Left cardiac atrium (tissue), 4 donors: ENCODE measurements around the gene TEX22. TPM values are rescaled to one million over a fixed set of nuclear protein-coding genes. Genes with fewer than 3 reads are reported as not detected.

Experiments
- ATAC-seq, 2 donors: fragments of 200-7000 bp; cut with Tn5 transposase; one replicate each; pipeline ENCODE4 v1.9.1; 2020; ENCODE audit warnings: mild to moderate bottlenecking in 2 of 2, moderate library complexity in 2 of 2
- DNase-seq: peaks from one replicate; pipeline ENCODE4 v3.0.0-alpha.2; 2020
- intact Hi-C, 2 donors: fragments of 100-400 bp; cut with DNase I; formaldehyde crosslinking; loops; one replicate each; pipeline versions ENCODE4 v1.14.1 to v1.15.1; 2022 to 2023
- total RNA-seq, 2 donors: library from RNA; stranded (reverse); fragmentation: NEBNext Ultra II Directional; extraction: Animal tissue kit (Norgen Biotek cat#: 25700); gene quantifications; one replicate each; pipeline ENCODE4 v1.2.1, GENCODE V29; 2021
- donor health status: DM: no; HTN: yes; CAD: no.
- donor health status: DM: no; HTN: yes; CAD: no; lungs with severe emphysema.
- donor health status: DM: yes; HTN: yes; CAD: no.
- donor health status: Dilated cardiomyopathy.

The TEX22 gene
- total RNA-seq, 2 donors from 2014 or later = 0.77 to 1.6 TPM

DNA sequence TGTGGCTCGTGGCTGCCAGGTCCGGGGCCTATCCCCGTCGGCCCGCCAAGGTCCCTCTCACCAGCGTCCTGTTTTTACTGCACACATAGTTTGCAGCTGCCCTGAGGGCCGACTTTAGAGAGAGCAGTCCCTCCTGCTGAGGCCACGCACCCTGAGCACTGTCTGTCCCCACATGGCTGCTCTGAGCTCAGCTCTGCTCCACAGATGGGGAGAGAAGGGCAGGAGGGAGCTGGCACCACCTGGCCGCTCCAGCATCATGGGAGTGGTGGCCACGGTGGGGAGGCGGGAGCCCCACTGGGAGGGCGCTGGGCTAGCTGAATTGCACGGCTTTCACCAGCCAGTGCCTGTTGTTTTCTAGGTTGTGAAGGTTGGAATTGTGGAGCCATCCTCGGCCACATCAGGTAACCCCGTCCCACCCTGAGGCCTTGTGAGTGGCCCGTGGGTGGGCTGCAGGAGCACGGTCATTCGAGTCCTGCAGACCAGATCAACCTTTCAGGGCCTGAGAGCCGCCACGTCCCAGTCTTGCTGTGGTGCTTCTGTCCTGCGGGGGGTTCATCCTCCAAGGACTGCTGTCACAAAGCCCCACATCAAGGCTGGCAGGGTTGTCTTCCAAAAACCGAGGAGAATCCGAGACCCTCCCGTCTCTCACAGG lies 7.4 kb upstream of the TEX22 start:
- intact Hi-C loops = no loop called here

GRCh38 chr14:105391541-105391940 lies 6.8 kb upstream of the TEX22 start:
- DNase-seq = no peak
- intact Hi-C loops = no loop called here
- no peak for ATAC-seq

More for the DNA sequence above, 7.4 kb upstream of the TEX22 start:
- ATAC-seq = no peak
- DNase-seq = no peak

GRCh38 chr14:105392131-105393090 lies 5.9 kb upstream of the TEX22 start:
- peak; percentile 18 for DNase-seq
- no peak for ATAC-seq
- intact Hi-C loops = no loop called here

DNA sequence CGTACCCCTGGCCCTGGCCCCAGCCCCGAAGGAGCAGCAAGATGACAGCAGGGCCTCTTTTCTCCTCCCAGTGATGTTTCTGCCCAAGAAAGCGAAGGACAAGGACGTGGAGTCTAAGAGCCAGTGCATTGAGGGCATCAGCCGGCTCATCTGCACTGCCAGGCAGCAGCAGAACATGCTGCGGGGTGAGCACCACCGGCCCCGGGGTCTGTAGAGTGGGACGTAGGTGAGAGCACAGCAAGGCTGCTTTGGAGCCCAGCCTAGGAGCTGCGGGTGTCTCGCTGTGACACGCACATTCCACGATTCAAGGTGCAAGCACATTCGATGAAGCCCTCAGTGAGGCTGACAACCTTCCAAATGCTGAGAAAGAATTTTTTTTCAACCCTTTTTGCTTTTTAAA lies 5.2 kb upstream of the TEX22 start:
- intact Hi-C loops = no loop called here
- DNase-seq (peak; percentile 18), ATAC-seq (no peak)

DNA sequence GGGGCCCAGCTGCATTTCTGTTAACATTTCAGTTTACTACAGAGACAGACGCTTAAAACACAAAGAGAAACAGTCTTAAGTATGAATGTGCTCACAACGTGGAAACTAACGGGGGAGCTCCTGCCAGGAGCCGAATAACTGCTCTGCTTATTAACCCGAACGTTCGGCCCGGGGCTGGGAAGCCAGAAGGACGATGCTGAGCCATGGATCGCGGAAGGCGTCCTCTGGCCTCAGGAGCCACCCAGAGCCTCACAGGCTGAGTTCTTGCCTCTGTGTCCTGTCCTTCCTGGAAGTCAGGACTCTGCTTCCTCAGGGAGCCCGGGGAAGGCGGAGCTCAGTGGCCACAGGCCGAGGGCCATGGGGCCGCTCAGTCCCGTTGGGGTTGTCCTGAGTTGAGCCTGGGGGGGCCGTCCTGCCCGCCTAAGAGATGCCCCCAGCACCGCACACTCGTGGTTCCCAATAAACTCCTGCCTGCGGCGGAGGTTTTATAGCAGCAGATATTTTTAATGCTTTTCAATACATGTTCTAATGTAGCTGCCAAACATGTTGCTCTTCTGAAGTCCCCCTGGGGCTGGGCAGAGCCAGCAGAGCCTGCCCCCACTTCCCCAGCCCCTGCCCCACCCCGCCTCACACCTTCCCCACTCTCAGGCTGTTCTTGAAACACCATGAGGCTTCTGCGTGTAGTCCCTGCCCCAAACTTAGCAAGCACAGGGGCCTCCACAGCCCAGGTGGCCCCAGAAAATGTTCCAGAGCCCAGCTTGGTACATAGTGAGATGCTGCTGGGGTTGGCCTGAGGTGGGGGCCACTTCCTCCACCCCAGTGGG lies 3.4 kb upstream of the TEX22 start:
- ATAC-seq (no peak), DNase-seq (no peak)
- intact Hi-C loops = no loop called here

- DNase-seq = no peak
- intact Hi-C loops = no loop called here
- no peak for ATAC-seq
These were observed 2.8 kb upstream of the TEX22 start for GRCh38 chr14:105395538-105395854.

DNA sequence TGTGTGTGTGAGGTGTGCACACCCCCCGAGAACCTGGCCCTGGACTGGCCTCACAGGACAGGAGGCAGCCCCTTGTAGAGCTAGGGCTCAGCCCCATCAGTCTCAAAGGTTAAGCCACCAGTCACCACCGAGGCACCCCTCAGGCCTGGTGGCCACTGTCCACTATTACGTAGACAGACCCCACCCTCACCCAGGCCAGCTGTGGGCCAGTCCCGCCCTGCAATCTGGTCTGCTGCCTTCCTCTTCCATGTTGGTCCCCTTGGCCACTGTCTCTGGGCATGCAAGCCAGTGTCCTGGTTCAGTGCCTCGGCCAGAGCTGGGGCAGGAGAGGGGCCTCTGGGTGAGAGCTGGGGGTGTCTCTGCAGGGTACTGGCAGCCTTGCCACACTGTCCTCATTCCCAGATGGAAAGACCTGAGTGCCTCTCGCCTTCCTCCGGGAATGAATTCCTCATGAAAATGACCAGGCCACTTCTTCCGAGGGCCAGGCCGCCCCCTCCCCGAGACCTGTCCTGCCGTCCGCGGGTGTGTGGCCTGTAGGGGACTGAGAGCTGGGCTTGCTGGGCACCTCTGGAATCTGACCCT lies 897 bp upstream of the TEX22 start:
- ATAC-seq (no peak), DNase-seq (peak; percentile 31)
- intact Hi-C loops = no loop called here

GRCh38 chr14:105398726-105399465 lies 558 bp downstream of the TEX22 start:
- peak; percentile 58 to 62 for ATAC-seq
- no peak for DNase-seq

GRCh38 chr14:105399466-105399775 lies 1.1 kb downstream of the TEX22 start:
- DNase-seq (no peak), ATAC-seq (peak; percentile 3 to 31)
- intact Hi-C loops = no loop called here

More at GRCh38 chr14:105398726-105399465, 558 bp downstream of the TEX22 start:
- intact Hi-C loops = no loop called here

DNA sequence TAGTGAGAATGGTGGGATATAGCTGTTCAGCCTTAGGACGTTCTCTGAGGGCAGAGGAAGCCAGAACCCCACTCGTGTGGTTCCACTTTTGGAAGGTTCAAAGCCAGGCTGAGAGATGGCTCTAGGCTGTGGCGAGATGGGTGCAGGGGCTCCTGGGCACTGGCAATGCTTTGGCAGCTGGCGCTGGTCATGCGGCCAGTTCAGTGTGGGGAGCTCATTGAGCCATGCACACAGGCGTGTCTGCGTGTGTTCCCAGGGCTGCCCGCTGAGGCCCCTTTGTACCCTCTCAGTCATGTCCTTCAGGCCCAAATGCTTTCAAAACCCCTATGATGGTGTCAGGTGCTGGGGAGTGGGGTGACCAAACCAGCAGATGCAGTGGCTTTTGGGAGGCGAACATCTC lies 1.7 kb downstream of the TEX22 start:
- intact Hi-C loops = no loop called here
- no peak for DNase-seq
- ATAC-seq = no peak

GRCh38 chr14:105401699-105402098 lies 3.4 kb downstream of the TEX22 start:
- intact Hi-C loops = no loop called here
- no peak for DNase-seq
- no peak for ATAC-seq

GRCh38 chr14:105408592-105408991 lies 10.3 kb downstream of the TEX22 start:
- intact Hi-C loops = no loop called here
- DNase-seq (no peak), ATAC-seq (no peak)

GRCh38 chr14:105409364-105409763 lies 11.0 kb downstream of the TEX22 start:
- no peak for DNase-seq
- intact Hi-C loops = no loop called here
- no peak for ATAC-seq

- intact Hi-C loops = no loop called here
- ATAC-seq (no peak), DNase-seq (no peak)
These were observed 12.3 kb downstream of the TEX22 start for GRCh38 chr14:105410642-105411016.

- ATAC-seq (peak; percentile 54 to 72), DNase-seq (no peak)
- intact Hi-C loops = no loop called here
These were observed 12.9 kb downstream of the TEX22 start for GRCh38 chr14:105411017-105411941.

- intact Hi-C loops = no loop called here
- DNase-seq = no peak
These were observed 13.8 kb downstream of the TEX22 start for GRCh38 chr14:105411985-105412770.

More at GRCh38 chr14:105411985-105412770, 13.8 kb downstream of the TEX22 start:
- ATAC-seq = no peak
